PC-9 (cell line): Measurements from ENCODE around the gene CRTAC1. TPM values are rescaled to one million over a fixed set of nuclear protein-coding genes. Genes with fewer than 3 reads are reported as not detected.

Experiments used
- BruUV-seq: library from RNA; stranded (reverse); fragments of 400-500 nt; replicated peaks from 2 replicates; lab custom pipeline; 2021; lab: Mats Ljungman, UMichigan
- CTCF ChIA-PET: fragments of 300-600 bp; sonication (Branson Sonifier 250); formaldehyde crosslinking; loops from one replicate; lab custom pipeline; 2022; ENCODE audit warnings: antibody characterized with exemption; lab: Charles Lee
- POLR2A ChIA-PET: fragments of 300-600 bp; sonication (Branson Sonifier 250); formaldehyde crosslinking; loops from one replicate; lab custom pipeline; 2022; ENCODE audit warnings: antibody characterized with exemption; ENCODE audit not compliant: unreplicated experiment; lab: Charles Lee
- DNase-seq, 2 experiments: peaks; one replicate each; pipeline versions ENCODE4 v3.0.0 to v3.0.0-alpha.2; 2015 to 2022; ENCODE audit warnings: mixed read lengths in 1 of 2
- H2AFZ ChIP-seq: fragments of 200-600 bp; sonication (generic); 2 replicates; pipeline ENCODE4 v1.8.1; 2017; ENCODE audit warnings: antibody characterized with exemption
- H3F3A ChIP-seq: fragments of 200-600 bp; sonication (generic); 2 replicates; pipeline ENCODE4 v1.8.1; 2017; ENCODE audit warnings: antibody characterized with exemption, mild to moderate bottlenecking, low read depth; ENCODE audit not compliant: insufficient read depth
- H3K27ac ChIP-seq: fragments of 200-600 bp; sonication (generic); 2 replicates; pipeline ENCODE4 v1.6.1; 2016; ENCODE audit warnings: mixed run types
- H3K27me3 ChIP-seq: fragments of 200-600 bp; sonication (generic); 2 replicates; pipeline ENCODE4 v1.6.1; 2016; ENCODE audit warnings: low read depth, mixed run types; ENCODE audit not compliant: insufficient read depth
- H3K36me3 ChIP-seq: fragments of 200-600 bp; sonication (generic); 2 replicates; pipeline ENCODE4 v1.6.1; 2016; ENCODE audit warnings: low read depth, mixed run types
- H3K4me1 ChIP-seq: fragments of 200-600 bp; sonication (generic); replicated peaks from 2 replicates; pipeline ENCODE4 v1.6.1; 2016; ENCODE audit warnings: mixed run types; ENCODE audit not compliant: insufficient read depth
- H3K4me2 ChIP-seq: fragments of 200-600 bp; sonication (generic); 2 replicates; pipeline ENCODE4 v1.6.1; 2017; ENCODE audit warnings: mixed run types
- H3K4me3 ChIP-seq: fragments of 200-600 bp; sonication (generic); 2 replicates; pipeline ENCODE4 v1.6.1; 2016; ENCODE audit warnings: mixed run types
- H3K79me2 ChIP-seq: fragments of 200-600 bp; sonication (generic); 2 replicates; pipeline ENCODE4 v1.6.1; 2017; ENCODE audit warnings: low read depth, mixed run types
- H3K9me2 ChIP-seq: fragments of 200-600 bp; sonication (generic); 2 replicates; pipeline ENCODE4 v1.8.1; 2017; ENCODE audit warnings: mild to moderate bottlenecking; ENCODE audit not compliant: insufficient read depth
- H3K9me3 ChIP-seq: fragments of 200-600 bp; sonication (generic); 2 replicates; pipeline ENCODE4 v1.8.1; 2016; ENCODE audit warnings: low read depth; ENCODE audit not compliant: insufficient read depth
- H4K20me1 ChIP-seq: fragments of 200-600 bp; sonication (generic); 2 replicates; pipeline ENCODE4 v1.8.1; 2017; ENCODE audit not compliant: insufficient read depth
- EZH2 ChIP-seq: fragments of 200-600 bp; sonication (generic); IDR thresholded peaks from 2 replicates; pipeline ENCODE4 v1.8.0; 2017; ENCODE audit warnings: antibody characterized with exemption, low read depth
- intact Hi-C: fragments of 100-400 bp; cut with micrococcal nuclease; formaldehyde crosslinking; loops from one replicate; pipeline ENCODE4 v1.10.0; 2022; ENCODE audit not compliant: unreplicated experiment
- total RNA-seq: library from RNA; stranded (reverse); gene quantifications from 2 replicates; pipeline ENCODE4 v1.2.3, GENCODE V29; 2021
- TF ChIP-seq, protein P1 (sequence below): fragments of 200-600 bp; sonication (generic); conservative IDR thresholded peaks from 2 replicates; pipeline ENCODE4 v1.6.1; 2017; ENCODE audit warnings: mixed run types, antibody characterized with exemption, mild to moderate bottlenecking, moderate library complexity

CRTAC1 gene
- total RNA-seq, 1 experiment from 2014 or later, result not detected

DNA sequence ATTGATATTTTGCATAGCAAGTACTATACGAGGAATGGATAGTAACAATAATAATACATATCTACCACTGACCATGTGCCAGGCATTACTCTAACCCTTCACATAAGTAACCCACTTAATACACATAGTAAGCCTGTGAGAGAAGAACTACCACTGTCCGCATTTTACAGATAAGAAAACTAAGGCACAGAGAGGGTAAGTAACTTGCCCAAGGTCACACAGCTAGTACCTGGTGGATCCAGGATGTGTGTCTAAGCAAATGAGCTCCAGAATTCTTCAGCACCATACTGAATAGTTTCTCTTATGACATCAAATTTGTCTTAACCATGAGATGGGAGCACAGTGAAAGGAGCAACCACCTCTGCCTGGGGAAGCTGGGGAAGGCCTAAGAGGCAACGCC is 10.2 kb downstream of the CRTAC1 start:
- H3K4me3 ChIP-seq, result no peak overlapping the region
- no peaks in the 10 kb centered on the region for H3F3A ChIP-seq
- no peak overlapping the region for H3K4me2 ChIP-seq
- H3K36me3 ChIP-seq, result no peaks in the 10 kb centered on the region
- POLR2A ChIA-PET, result no interaction called here
- no peak for DNase-seq
- H2AFZ ChIP-seq, result no peak overlapping the region
- no TSS peak for BruUV-seq
- no peak overlapping the region for H3K27ac ChIP-seq
- CTCF ChIA-PET, result no interaction called here
- H4K20me1 ChIP-seq, result no peaks in the 10 kb centered on the region
- no peaks in the 10 kb centered on the region for H3K9me3 ChIP-seq
- H3K27me3 ChIP-seq, result peaks cover 80% of the 10 kb centered on the region
- H3K9me2 ChIP-seq, result no peaks in the 10 kb centered on the region
- no peak for TF ChIP-seq EZH2
- TF ChIP-seq, protein P1, sequence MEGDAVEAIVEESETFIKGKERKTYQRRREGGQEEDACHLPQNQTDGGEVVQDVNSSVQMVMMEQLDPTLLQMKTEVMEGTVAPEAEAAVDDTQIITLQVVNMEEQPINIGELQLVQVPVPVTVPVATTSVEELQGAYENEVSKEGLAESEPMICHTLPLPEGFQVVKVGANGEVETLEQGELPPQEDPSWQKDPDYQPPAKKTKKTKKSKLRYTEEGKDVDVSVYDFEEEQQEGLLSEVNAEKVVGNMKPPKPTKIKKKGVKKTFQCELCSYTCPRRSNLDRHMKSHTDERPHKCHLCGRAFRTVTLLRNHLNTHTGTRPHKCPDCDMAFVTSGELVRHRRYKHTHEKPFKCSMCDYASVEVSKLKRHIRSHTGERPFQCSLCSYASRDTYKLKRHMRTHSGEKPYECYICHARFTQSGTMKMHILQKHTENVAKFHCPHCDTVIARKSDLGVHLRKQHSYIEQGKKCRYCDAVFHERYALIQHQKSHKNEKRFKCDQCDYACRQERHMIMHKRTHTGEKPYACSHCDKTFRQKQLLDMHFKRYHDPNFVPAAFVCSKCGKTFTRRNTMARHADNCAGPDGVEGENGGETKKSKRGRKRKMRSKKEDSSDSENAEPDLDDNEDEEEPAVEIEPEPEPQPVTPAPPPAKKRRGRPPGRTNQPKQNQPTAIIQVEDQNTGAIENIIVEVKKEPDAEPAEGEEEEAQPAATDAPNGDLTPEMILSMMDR, result no peak
- intact Hi-C loops, result no loop called here
- H3K79me2 ChIP-seq, result no peaks in the 10 kb centered on the region
- no peaks in the 10 kb centered on the region for H3K4me1 ChIP-seq

DNA sequence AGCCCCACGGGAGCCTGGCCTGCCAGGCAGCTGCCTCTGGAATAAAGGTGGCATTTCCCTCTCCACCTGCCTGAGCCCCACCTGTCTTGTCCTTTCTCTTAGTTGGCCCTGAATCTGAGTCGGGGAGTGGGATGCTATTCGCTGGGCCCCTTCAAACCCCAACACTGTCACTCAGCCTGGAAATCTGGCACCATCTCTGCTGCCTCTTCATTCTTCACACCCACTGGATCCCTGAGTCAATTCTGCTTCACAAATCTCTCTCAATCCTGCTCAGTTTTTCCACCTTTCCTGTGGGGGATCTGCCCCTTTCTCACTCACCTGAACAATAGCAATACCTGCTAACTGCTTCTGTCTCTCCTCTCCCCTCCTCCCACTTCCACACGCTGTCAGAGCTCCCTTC is 10.6 kb downstream of the CRTAC1 start:
- H3K27ac ChIP-seq, result no peak overlapping the region
- intact Hi-C loops, result no loop called here
- no peaks in the 10 kb centered on the region for H3K36me3 ChIP-seq
- H3K4me2 ChIP-seq, result no peak overlapping the region
- no peak overlapping the region for H3K4me3 ChIP-seq
- DNase-seq, result no peak
- no peaks in the 10 kb centered on the region for H3K79me2 ChIP-seq
- no peak overlapping the region for H2AFZ ChIP-seq
- H3F3A ChIP-seq, result no peaks in the 10 kb centered on the region
- no peaks in the 10 kb centered on the region for H3K9me2 ChIP-seq
- POLR2A ChIA-PET, result no interaction called here
- H3K9me3 ChIP-seq, result no peaks in the 10 kb centered on the region
- CTCF ChIA-PET, result no interaction called here
- no peaks in the 10 kb centered on the region for H4K20me1 ChIP-seq
- no TSS peak for BruUV-seq
- no peaks in the 10 kb centered on the region for H3K4me1 ChIP-seq
- TF ChIP-seq, protein P1, result no peak
- no peak for TF ChIP-seq EZH2
- peaks cover 81% of the 10 kb centered on the region for H3K27me3 ChIP-seq

DNA sequence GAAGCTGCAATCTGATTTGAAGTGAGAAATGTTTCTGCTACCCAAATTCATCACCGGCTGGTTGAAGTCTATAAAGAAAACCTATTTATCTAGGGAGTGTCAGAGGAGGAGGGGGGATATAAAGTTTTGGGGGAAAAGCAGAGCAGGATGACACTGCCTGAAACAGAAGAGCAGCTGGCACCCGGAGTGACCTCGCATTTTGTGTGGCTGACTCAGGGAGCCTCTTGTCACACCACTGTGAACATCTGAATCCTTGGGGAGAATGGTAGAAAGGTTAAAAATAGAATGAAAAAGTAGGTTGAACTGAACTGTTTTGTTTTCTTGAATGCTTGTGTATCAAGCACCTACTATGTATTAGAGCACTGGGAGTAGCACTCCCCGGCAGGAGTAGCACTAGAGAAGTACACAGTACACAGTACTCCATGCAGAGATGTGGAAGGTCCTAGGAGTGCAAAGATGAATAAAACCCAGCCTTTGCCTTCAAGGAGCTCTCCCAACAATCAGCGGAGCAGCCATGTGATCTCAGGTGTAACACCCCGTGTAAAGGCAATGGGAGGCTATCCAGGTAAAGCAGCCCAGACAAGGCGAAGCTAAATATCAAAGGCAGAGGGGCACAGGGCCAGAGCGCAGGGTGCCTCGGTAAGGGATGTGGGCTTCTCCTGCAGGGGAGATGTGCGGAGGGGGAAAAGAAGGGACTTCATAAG is 13.5 kb downstream of the CRTAC1 start:
- H3K9me3 ChIP-seq, result no peaks in the 10 kb centered on the region
- H3K79me2 ChIP-seq, result no peaks in the 10 kb centered on the region
- H3K4me1 ChIP-seq, result no peaks in the 10 kb centered on the region
- H3F3A ChIP-seq, result no peaks in the 10 kb centered on the region
- no peak overlapping the region for H3K27ac ChIP-seq
- BruUV-seq, result no TSS peak
- H3K4me2 ChIP-seq, result no peak overlapping the region
- intact Hi-C loops, result no loop called here
- H3K36me3 ChIP-seq, result no peaks in the 10 kb centered on the region
- CTCF ChIA-PET, result no interaction called here
- H4K20me1 ChIP-seq, result no peaks in the 10 kb centered on the region
- no peaks in the 10 kb centered on the region for H3K9me2 ChIP-seq
- H3K27me3 ChIP-seq, result peaks cover 81% of the 10 kb centered on the region
- TF ChIP-seq, protein P1, result no peak
- TF ChIP-seq EZH2, result no peak
- no peak overlapping the region for H3K4me3 ChIP-seq
- no peak overlapping the region for H2AFZ ChIP-seq
- DNase-seq, result no peak
- POLR2A ChIA-PET, result no interaction called here
